GM12875 (cell line): Measurements from ENCODE around the gene SLC25A4.

ENCODE experiments used
- H3K4me3 ChIP-seq: one replicate; pipeline ENCODE4 v1.5.1; 2011; ENCODE audit warnings: low read depth, low read length, control low read depth
- TF ChIP-seq, protein P1 (sequence below): IDR thresholded peaks from 2 replicates; pipeline ENCODE4 v1.5.1; 2011; ENCODE audit warnings: low read depth, mild to moderate bottlenecking, control low read depth, inconsistent platforms, low read length, moderate library complexity, borderline replicate concordance; ENCODE audit not compliant: insufficient read depth

The SLC25A4 gene

DNA sequence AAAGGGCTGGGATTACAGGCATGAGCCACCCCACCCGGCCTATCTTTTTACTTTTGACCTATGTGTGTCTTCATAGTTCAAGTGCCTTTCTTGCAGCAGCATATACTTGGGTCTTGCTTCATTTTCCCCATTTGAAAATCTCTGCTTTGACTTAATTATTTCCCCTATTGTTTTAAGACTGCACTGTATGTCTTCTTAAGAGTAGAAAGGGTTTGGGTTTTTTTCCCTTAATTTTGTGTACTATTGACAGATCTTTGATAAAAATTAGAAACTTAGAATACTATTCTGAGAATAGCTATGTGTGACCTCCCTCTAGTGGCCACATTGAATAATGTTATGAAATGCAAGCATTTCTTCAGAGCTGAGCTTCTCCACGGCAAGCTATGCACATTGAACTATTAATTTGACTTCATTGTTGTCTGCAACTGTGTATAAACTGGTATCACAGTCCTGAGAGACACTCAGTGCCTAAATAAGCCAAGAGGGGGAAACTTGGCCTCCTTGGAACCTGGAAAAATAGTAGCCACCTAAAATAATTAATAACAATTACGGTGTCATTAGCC, 8.7 kb upstream of the SLC25A4 start:
- H3K4me3 ChIP-seq, result no peak overlapping the region
- TF ChIP-seq, protein P1, sequence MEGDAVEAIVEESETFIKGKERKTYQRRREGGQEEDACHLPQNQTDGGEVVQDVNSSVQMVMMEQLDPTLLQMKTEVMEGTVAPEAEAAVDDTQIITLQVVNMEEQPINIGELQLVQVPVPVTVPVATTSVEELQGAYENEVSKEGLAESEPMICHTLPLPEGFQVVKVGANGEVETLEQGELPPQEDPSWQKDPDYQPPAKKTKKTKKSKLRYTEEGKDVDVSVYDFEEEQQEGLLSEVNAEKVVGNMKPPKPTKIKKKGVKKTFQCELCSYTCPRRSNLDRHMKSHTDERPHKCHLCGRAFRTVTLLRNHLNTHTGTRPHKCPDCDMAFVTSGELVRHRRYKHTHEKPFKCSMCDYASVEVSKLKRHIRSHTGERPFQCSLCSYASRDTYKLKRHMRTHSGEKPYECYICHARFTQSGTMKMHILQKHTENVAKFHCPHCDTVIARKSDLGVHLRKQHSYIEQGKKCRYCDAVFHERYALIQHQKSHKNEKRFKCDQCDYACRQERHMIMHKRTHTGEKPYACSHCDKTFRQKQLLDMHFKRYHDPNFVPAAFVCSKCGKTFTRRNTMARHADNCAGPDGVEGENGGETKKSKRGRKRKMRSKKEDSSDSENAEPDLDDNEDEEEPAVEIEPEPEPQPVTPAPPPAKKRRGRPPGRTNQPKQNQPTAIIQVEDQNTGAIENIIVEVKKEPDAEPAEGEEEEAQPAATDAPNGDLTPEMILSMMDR, result peak; percentile 39; the same call in 1 of the 2 replicates

DNA sequence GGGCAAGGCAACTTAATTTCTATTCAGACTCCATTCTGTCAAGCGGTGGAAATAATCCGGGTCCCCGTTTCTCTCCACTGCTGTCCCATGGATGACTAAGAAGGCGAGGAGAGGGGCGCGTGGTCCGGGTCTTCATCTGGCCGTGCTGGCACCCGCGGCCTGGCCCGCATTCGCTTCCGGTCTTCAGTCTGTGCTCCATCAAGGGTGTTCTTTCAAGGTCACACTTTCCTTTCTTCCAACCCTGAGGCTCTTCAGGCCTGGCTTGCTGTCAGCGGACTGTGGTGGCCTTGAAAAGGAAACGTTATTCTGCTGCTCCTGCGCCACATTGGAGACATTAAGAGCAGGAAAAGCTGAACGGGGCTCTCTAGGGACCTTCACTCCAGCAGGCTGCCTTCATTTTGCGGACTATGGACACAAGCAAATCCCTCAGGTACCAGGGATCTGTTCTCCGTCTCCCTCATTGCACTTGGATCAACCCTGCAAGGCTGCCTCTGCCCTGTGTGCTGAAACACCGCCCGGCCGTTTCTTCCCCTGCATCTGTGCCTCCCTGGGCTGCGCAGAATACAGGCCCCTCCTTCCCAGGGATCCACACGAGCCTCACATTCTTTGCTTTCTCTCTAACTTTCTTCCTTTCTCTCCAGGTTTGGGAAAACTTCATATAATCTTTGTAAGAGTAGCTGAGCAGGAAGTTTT, 5.7 kb upstream of the SLC25A4 start:
- H3K4me3 ChIP-seq, result no peak overlapping the region
- TF ChIP-seq, protein P1, result no peak

DNA sequence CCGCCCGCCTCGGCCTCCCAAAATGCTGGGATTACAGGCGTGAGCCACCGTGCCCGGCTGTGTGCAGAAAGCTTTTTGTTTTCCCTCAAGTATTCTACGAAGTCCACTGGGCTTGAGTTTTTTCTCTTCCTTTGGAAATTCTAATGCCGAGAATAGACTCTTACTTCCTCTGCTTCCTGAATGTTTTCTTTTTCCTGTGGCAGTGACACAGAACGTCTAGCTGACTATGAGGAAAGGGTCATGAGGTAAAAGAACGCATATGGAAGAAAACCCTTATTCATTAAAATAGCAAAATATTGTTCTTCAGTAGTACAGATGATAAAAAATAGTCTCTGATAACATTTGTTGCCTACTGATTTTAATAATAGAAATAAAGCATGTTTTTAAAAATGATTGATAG, 4.9 kb upstream of the SLC25A4 start:
- TF ChIP-seq, protein P1, result no peak

DNA sequence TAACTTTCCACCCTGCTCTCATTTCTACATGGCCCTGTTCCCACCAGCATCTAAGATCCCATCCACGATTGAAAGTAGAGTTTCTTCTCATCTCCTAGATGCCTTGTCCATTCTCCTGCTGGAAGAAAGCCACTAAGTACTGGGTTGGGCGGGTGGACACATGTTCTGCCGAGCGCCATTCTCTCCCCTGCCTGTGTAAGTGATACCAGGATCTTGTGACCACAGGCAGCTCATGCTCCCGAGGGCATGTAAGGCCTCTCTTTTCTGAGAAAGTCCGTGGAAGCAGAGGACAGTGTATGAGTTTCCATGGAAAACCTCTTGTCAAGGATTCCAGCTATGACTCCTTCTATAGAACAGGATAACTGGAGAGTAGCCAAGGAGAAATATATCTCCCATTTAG, 3.3 kb upstream of the SLC25A4 start:
- no peak overlapping the region for H3K4me3 ChIP-seq
- TF ChIP-seq, protein P1, result no peak

More for the DNA sequence above, 4.9 kb upstream of the SLC25A4 start:
- H3K4me3 ChIP-seq, result no peak overlapping the region

DNA sequence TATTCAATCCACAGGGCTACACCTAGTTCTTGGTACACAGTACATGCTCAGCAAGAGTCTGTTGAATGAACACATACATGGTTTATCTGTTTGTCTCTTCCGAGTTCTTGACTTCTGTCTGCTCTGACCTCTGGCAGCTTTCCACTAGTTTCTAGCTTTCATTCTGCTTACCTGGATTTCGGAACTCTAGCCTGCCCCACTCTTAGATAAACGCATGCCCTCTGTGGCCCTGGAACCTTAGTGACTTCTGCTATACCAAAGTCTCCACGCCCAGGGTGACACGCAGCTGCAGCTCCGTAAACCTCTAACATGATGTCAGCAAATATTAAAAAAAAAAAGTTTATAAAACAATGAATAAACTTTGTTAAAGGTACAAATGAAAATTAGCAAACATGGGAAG, 1.3 kb upstream of the SLC25A4 start:
- TF ChIP-seq, protein P1, result no peak
- no peak overlapping the region for H3K4me3 ChIP-seq

DNA sequence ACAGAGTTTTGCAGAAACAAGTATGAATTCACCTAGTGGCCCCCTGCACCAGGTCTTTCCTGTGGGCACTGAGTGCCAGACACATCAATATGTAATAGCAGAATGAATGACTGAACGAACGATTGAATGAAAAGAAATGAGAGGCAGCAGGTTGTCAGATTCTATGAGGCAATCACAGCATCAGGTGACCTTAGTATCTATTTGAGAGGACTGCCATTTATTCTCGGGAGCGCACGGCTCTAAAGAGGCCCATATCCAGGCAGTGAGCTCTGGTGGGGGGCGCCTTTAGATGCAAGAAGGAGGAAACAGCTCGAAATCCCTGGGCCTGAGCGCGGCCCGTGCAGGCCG, 528 bp upstream of the SLC25A4 start:
- peak overlapping the region; percentile 89 for H3K4me3 ChIP-seq
- TF ChIP-seq, protein P1, result no peak

DNA sequence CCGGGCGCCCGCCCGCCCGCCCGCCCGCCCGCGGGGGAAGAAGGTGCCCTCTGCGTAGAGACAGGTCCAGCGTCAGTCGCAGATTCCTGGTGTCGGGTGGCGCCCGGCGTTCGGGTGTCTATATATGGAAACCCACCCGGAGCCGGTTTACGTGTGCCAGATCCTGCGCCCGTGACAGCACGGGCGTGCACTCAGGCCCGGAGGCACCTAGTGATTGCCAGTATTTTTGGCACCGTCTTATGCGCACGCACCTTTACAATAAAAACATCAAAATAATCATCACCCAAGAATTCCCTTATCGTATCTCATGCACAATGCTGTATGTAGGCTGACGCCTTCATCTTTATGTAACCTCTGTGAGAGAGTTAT, 519 bp downstream of the SLC25A4 start:
- TF ChIP-seq, protein P1, result no peak
- peak overlapping the region; percentile 89 for H3K4me3 ChIP-seq
